ENCODE measurements around the gene MED20.

MED20 gene

DNA sequence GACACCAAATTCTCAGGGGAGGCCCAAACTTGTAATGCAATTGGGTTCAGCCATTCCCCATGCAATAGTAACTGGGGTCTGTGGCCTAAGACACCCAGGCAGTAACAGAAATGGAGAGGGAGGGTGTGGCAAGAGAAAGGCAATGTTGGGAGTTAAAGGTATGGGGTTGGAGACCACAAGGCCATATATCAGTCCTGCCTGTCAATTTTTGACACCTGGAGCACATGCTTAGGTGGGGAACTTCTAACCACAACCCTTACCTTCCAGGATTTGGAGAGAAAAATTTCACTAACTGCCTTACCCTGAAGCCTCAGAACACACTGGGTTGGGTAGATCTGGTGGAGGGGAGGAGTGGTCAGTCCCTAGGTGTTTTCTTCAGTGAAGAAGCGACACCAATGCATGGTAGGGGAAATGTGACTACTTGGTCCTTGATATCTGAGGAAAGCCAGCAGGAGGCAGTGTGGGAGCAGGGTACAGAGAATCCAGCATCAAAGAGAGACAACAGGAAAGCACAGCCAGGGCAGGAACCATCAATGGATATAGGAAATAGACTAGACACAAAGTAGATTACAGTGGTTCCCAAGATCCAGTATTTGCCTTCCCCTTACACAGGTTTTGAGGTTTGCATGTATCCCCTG lies 18.9 kb downstream of the MED20 start:
- no peak for FAIRE-seq

DNA sequence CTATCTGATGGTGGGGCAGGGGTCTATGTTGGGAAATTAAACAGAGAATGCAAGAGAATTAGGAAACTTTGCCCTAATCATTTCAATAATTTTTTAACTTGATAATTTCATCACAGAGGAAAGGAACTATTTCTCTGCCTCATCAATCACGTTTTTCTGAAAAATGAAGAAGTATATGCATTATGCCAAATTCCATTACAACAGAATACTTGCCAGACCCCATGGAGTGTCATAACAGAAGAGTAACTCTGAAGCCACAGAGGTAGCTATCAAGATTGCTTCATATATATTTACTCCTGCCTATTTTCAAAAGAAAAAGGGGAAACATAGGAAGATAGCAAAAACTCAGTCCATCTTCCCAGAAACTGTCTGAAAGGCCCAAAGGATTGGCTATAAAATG lies 20.1 kb downstream of the MED20 start:
- FAIRE-seq, result no peak

DNA sequence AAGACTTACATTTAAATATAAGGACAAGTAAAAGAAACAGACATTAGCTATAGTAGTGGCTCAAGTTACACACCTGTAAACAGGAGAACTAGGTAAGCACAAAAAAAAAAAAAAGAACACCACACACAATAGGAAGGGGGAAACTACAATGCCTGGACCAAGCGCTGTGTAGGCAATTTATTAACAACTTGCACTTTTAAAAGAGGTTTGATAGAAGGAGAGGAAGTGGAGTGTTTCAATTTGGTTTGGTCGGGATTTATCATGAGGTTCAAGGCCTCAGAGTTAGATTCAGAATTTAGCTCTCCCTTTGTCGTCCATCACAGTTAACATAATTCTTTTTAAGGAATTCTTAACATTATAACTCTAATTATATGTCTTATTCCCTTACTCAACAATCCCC lies 24.7 kb downstream of the MED20 start:
- FAIRE-seq, result no peak

DNA sequence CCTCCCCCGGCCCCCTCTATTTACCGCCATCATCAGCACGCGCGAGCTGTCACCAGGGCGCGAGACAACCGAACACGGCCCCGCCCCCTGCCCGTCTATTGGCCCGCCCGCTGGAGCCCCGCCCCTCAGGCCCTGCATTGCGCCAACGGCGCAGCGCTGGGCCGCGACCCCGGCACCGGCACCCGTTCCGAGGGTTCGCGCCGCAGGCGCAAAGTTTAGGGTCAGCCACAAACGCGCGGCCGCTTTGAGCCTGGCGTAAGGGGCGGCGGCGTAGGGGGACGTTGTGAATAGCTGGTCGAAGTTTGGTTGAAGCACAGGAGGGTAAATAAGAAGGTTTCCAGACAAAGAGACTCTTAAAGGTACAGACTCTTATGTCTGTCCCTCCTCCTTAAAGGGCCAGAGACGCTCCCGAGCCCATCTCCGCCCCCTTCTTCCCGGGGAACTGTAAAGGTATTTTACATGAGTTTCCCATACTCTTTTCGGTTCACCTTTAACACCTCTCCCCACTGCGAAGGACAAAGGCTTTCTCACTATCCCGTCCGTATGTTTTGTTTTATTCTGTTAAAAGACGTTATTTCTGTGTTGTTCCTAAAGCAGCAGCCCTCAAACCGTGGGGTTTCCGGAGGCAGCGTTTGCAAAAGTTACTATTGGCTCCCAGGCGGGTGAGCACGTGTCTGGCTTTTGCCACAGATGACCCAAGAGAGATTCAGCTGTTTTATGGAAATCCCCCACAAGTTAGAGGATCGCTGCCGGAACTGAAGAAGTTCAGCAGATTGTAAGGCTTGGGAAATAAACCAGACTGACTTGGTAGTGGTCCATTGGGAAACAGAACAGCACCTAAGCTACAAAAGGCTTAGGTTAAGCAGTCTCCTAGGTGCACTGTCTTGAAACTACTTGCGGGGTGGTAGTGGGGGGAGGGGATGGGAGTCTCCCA lies 25.4 kb downstream of the MED20 start, which contains the start of gene USP49:
Gene USP49 (minus strand): TSS at position 76 of the 934 bp plus-strand sequence. CDS start 88,392 bp downstream, outside the sequence.
- FAIRE-seq, result peak; percentile 83

DNA sequence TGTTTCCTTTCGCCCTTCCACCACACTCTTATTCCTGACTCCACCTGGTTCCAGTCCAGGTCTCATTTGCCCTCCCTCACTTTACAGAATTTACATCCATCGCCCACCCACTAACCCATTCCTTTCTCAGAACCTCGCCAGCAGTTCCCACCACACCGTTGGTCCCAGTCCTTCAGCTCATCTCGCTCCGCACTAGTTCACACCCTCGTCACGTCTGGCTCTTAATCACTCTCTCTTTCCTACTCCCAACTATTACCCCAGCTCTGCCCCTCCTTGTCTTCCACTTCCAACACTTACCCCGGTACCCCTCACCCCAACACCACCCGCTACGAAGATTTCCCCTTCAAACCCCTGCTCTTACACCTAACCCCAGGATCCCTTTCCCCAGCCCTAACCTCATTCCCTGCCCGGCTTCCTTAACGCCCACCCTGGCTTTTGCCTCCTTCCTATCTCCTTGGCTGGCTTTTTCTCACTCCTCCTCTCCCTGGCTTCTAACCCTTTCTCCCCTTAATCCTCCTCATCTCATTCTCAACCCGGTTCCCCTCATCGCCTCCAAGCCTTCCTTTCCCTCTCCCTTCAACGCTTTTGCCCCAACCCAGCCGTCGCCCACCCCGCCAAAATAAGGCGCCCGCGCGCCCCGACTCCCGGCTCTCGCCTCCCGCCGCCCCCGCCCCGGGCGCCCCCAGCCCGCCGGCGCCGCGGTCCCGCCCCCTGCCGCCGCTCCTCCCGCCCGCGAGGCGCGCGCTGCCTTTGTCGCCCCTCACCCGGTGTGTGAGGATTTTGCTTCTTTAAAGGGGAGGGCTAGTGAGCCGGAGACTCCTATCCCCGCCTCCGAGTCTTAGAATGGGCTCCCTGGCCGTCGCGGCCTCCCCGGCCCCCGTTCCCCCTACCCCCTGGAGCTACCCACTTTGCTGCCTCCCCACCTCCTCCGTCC lies 26.3 kb downstream of the MED20 start:
- no peak for FAIRE-seq

DNA sequence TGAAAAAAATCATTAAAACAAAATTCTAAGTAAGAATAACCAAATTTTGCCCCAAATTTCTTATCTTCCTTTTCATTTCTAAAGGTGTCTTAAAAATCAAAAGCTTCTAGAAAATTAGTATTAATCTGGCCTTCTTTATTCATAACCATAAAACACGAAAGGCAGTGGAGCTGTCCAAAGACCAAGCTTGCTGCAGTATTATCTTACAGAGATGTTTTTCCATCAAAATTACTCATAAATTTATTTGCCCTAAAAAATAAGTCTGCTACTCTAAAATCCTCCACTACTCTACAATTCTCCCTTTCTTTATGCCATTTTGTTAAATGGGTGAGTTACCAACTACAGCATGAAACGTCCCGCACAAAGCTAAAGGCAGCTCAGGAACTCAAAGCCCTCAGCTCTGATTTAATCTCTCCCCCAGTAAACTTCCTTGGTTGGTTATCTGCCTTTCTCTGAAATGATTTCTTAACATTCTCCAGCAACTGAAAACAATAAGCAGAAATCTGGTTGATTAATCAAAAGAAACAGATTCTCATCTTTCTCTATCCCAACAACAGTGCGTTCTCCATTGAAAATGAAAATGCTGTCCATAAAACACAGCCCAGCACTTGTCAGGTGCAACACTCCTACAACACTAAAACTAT lies 27.9 kb downstream of the MED20 start:
- no peak for FAIRE-seq

DNA sequence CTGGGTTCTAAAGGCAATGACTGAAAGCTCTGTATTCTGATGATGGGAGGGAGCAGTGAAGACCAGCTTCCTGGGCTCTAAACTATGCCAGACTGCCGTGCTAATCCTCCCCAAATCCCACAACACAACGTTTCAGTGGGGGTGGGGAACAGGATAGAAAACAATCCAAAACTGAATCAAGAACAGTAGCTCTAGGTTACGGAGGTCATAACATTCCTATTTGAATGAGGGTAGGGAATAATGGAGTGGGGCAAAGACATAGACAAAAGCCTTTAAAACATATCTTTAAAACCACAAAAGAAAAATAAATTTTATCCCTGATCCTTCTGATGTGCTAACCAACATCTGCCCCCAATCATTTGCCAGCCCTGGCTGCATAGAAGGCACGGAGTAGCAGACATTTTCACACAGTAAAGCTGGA lies 33.6 kb downstream of the MED20 start:
- FAIRE-seq, result no peak

DNA sequence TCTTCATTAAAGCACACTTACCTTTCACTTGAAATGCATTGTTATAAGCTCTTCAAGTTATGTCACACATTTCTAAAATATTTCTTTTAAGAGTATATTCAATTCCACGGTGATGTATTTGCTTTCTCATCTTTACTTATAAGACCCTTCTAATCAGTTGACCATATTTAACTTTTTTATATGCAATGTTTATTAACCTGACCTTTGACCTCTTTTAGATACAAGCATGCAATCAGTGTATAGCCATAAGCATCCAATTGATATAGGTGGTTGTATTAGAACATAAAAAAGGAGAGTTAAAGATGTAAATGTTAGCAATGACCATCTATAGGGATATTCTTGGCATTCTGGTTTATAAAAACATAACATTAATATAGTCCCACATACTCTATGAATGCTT lies 35.0 kb downstream of the MED20 start:
- no peak for FAIRE-seq

DNA sequence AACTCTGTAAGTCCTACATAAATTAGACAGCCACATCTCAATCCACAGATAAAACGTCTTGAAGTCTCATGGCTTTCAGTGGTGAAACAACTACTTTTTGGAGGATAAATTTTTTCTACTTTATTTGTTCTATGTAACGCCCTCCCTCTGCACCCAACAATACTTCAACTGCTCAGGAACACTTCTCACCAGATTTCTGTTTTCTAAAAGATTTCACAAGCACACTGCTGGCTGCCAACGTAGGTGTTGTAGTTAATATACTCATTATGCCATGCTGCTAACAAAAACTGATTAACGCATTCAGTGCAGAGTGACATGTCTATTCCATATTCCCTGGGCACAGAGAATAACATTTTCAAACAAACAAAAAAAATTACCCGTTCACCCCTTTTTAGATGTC lies 36.0 kb downstream of the MED20 start:
- FAIRE-seq, result no peak

DNA sequence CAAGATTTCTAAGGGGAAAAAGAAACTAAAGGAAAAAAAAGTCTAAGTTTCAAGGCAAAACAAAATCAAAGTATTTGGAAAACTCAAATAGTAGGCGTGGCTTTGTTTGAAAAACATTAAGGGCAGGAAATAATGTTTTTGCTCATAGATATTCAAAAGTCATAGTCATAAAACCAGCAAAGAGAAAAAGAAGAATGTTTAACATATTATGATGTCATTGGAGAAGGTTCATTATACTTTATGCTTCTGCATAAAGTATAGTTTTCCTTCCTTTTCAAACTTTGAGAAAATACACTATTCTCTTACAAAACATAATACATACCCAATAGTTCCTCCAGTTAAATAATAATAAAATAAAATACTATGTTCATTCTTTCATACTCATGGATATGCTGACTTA lies 39.4 kb downstream of the MED20 start:
- FAIRE-seq, result no peak

DNA sequence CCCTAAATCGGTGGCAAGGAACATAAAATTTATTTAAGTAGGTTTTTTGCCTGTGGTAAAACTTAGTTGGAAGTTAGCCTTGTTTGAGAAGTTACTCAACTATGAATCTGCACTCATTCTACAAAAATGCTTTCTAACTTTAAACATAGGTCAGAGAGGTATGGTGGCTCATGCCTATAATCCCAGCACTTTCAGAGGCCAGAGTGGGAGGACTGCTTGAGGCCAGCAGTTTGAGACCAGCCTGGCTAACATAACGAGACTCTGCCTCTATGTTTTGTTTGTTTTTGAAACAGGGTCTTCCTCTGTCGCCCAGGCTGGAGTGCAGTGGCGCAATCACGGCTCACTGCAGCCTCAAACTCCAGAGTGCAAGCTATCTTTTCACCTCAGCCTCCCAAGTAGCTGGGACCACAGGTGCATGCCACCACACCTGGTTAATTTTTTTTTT lies 42.0 kb downstream of the MED20 start:
- no peak for FAIRE-seq

DNA sequence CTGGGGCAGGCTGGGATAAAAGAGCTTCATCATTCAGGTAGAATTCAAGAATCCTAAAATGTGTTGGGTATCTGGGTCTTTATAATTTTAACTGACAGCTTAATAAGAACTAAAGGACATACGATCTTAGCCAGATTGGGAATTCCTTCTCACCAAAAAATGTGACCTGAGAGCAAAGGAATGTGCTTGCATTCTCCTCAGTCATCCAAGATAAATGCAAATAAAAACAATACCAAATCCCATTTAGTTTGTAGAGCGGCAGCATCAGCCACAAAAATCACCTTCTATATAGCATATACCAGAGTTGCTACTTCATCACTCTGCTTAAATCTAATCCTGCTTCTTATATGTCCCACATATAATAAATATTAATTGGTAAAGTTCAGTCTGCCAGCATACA lies 42.7 kb downstream of the MED20 start:
- FAIRE-seq, result no peak

DNA sequence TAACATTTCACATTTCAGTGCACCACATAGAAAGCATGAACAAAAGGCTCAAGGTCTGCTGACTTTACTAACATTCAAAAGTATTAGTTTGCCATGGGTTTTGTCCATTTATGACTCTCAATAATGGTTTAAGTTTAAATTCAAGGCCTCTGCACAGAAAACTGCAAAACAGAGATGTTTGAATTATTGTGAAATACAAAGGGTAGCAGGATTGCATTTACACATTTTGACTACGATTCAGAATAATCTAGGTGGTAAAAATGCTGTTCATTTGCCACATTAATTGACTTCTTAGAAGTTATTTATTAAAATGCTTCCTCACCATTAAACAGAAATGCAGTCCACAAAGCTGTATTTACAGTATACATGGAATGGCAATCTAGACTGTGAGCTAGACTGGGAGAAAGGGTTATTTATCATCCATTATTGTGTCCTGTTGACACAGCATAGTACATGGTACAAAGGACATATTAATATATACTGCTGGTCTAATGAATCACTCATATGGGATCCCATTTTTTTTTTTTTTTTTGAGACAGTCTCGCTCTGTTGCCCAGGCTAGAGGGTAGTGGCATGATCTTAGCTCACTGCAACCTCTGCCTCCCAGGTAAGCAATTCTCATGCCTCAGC lies 43.8 kb downstream of the MED20 start:
- FAIRE-seq, result no peak

DNA sequence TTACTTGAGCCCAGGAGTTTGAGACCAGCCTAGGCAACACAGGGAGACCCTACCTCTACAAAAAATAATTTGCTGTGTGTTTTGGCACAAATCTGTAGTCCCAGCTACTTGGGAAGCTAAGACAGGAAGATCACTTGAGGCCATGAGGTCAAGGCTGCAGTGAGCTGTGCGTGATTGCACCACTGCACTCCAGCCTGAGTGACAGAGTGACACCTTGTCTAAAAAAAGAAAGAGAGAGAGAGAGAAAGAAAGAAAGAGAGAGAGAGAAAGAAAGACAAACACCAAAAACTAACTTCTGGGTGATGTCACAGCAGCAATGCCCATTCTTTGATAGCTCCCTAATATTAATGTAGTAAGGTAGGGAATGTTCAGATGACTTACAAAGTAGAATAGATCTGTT lies 46.2 kb downstream of the MED20 start:
- FAIRE-seq, result no peak

DNA sequence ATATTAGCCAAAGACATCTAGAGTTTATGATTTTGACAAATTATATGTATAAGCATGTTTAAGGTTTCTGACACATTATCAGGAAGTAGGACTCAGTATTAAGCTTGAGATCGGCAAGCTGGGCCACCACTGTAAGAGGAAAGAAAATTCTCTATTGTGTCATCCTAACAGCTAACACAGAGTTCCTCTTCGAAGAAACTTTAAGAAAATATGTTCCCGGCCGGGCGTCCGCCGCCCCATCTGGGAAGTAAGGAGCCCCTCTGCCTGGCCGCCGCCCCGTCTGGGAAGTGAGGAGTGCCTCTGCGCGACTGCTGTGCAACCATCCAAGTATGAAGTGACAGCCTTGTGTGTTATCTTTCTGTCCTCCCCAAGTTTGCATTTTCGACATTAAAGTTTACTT lies 48.8 kb downstream of the MED20 start:
- FAIRE-seq, result no peak

DNA sequence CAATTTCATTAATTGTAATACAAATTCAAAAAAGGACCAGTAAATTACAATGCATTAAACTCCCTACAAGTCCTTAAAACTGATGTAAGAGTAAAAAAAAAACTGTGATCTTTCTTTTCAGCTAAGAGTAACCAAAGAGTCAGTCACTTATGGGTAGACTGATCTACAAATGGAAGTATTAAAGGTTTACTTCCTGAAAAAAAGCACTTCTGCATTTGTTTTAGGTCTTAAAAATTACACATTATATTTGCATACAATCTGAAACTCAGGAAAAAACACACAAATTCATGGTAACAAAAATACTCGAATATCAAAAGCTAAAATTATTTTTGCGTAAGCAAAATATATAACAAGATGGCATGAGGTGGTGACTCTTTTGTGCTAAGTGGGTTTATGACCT lies 49.2 kb downstream of the MED20 start:
- FAIRE-seq, result no peak

DNA sequence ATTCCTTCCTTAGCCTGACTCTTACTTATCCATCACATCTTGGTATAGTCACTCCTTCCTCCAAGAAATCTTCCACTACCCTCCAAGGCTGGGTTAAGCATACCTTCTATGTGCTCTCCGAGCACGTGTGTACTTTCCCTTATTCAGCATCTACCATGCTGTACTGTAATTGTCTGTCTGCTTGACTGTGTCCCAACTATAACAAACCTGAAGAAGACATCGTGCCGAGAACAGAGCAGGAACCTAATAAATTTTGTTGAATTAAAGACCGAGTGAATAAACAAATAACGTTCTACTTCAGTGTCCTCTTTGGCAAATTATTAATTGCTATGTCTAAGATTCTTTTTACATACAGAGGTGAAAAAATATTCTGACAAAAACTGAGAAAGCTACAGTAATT lies 61.6 kb downstream of the MED20 start:
- no peak for FAIRE-seq

DNA sequence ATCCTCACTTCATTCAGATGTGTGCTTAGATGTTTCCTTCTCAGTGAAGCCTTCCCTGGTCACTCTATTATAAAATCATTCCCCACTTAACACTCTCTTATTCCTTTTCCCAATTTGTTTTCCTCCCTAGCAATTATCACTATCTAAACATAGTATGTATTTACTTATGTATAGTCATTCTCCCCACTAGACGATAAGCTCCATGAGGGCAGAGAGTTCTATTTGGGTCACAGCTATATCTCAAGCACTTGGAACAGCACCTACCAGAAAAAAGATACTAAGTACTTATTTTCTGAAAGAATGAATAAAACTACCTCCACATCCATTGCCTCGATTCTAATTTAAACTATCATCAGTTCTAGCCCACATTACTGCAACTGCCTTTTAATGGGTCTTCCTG lies 62.2 kb downstream of the MED20 start:
- no peak for FAIRE-seq

Data from G401.6 (cell line).